ENCODE results near the gene NDC1.

GRCh38 chr1:53810497-53810896 is 27.6 kb downstream of the NDC1 start:
- TF ChIP-seq CTCF (IDR thresholded peaks at IDR 0.05) = no peak
- TF ChIP-seq EP300 (IDR thresholded peaks at IDR 0.05; ENCODE audit: low read depth) = no peak

Measured in transverse colon (tissue), 3 donors.